GM19351 (cell line): Measurements from ENCODE around the gene NPTX1.
"Not testable (repeated sequence)": the region's sequence is repeated elsewhere in the genome, so short reads cannot be mapped to it uniquely, and the experiment has no call there.

Source experiments
- ATAC-seq: cut with Tn5 transposase; IDR thresholded peaks from one replicate; pipeline ENCODE4 v1.9.1; 2021; ENCODE audit warnings: mild to moderate bottlenecking, moderate library complexity; ENCODE audit not compliant: unreplicated experiment

Gene NPTX1, protein sequence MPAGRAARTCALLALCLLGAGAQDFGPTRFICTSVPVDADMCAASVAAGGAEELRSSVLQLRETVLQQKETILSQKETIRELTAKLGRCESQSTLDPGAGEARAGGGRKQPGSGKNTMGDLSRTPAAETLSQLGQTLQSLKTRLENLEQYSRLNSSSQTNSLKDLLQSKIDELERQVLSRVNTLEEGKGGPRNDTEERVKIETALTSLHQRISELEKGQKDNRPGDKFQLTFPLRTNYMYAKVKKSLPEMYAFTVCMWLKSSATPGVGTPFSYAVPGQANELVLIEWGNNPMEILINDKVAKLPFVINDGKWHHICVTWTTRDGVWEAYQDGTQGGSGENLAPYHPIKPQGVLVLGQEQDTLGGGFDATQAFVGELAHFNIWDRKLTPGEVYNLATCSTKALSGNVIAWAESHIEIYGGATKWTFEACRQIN

DNA sequence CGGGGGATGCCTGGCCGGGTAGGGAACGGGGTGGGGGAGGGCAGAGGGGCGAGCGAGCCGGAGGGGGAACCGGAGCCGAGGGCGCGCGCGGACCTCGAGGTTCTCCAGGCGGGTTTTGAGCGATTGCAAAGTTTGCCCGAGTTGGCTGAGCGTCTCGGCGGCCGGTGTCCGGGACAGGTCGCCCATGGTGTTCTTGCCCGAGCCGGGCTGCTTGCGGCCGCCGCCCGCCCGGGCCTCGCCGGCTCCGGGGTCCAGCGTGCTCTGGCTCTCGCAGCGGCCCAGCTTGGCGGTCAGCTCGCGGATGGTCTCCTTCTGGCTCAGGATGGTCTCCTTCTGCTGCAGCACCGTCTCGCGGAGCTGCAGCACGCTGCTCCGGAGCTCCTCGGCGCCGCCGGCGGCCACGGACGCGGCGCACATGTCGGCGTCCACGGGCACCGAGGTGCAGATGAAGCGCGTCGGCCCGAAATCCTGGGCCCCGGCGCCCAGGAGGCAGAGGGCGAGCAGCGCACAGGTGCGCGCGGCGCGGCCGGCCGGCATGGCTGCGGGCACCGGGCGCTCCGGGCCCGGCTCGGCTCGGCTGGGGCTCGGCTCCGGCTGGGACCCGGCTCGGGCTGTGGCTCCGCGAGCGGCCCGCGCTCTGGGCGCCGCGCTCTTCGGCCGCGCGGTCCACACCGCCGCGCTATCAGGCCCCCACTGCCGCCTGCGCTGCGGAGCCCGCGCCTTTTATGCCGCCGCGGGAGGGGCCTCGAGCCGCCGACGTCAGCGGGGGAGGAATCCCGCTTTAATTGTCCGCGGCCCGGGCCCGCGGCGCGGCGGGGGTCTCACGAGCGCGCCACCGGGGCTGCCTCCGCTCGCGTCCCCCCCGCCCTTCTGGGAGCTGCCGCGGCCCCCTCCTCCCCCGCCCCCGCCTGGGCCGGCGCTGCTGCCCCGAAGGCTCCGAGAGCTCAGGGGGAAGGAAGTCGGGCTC lies at the start of gene NPTX1:
Gene NPTX1, minus strand, starts transcription at position 698 of the 967 bp plus-strand sequence. Its CDS starts 161 bp downstream, at position 537.
- no peak for ATAC-seq

GRCh38 chr17:80523956-80524712 lies 47.7 kb upstream of the NPTX1 start:
- ATAC-seq = no peak

- no peak for ATAC-seq
These were observed 46.8 kb upstream of the NPTX1 start for GRCh38 chr17:80523054-80523744.

- ATAC-seq = no peak
These were observed 44.5 kb upstream of the NPTX1 start for GRCh38 chr17:80520810-80521455.

DNA sequence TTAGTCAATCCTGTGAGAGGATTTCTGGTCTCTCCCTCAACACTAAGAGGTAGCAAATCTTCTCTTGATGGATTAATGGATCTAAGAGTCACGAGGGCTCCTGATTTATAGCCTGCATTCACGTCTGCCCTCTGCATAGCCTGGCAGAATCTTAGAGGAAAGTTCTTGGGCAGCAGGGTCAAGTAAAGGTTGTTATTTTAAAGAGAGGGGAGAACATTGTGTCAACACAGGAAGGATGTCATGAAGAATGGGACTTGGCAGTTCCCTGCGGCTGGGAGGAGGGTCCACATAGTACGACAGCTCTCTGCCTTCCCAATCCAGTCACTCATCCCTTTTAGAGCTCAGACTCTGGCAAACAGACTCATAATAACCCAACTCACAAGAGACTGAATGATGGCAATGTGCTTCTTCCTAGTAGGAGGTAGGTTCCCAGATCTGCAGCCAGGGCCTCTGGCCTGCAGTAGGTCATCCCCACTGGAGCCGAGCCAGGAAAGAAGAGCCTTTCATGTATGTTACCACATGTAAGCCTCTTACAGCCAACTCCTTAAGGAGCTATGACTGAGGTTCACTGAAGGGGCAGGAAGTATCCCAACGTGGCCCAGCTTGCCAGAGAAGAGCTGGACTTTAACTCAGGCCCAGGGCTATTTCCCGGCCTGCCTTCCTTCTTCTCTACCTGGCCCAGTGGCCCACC lies 42.8 kb upstream of the NPTX1 start:
- ATAC-seq = no peak

- no peak for ATAC-seq
These were observed 42.0 kb upstream of the NPTX1 start for GRCh38 chr17:80518392-80518791.

GRCh38 chr17:80517641-80518040 lies 41.2 kb upstream of the NPTX1 start:
- no peak for ATAC-seq

DNA sequence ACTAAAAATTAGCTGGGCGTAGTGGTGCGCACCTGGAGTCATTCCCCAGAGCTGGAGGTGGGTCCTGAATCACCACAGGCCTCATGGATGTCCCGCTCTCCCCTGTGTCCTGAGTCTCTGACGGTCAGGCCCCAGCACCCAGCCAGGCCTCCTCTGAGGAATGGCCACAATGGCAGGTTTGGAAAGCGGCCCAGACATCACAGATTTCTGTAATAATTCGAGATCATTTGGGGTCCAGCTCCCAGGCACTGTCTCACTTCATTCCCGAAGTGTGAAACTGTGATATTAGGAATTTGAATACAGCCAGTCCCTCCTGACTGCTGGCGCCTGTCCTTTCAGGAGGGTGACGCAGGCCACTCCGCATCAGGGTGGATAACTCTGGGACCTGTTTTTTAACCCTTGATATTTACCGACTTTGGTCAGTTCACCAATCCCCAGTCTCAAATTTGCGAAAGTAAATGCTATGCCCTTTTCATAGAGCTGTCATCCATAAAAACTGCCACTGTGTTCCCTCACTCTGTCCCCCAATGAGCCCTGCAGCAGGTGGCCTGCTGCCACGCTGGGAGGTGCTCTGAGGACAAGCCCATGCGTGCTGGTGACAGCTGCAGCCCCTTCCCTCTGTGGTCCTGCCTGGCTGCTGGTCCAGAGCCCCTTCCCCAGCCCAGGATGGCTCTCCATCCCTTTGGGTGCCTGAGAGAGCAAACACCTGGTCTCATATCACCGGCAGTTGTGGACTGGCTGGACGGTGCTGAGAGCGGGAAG lies 39.9 kb upstream of the NPTX1 start:
- ATAC-seq = no peak

- ATAC-seq = no peak
These were observed 37.5 kb upstream of the NPTX1 start for GRCh38 chr17:80513892-80514291.

GRCh38 chr17:80513201-80513600 lies 36.8 kb upstream of the NPTX1 start:
- ATAC-seq = no peak

DNA sequence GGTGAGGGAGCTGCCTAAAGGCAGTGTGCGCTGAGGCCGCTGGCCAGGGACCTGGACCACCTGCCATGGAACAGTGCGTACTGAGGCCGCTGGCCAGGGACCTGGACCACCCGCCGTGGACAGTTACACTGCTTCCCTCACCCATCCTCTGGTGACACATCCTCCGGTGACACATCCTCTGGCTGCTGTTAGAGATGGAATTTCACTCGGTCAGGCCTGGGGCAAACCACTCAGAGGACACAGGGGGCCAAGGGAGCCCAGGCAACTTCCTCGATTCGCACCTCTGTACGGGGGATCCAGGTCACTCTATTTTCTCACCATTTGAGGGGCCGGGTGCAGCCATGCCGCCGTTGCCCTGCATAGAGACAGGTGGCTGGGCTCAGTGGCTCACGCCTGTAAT lies 35.8 kb upstream of the NPTX1 start:
- no peak for ATAC-seq

DNA sequence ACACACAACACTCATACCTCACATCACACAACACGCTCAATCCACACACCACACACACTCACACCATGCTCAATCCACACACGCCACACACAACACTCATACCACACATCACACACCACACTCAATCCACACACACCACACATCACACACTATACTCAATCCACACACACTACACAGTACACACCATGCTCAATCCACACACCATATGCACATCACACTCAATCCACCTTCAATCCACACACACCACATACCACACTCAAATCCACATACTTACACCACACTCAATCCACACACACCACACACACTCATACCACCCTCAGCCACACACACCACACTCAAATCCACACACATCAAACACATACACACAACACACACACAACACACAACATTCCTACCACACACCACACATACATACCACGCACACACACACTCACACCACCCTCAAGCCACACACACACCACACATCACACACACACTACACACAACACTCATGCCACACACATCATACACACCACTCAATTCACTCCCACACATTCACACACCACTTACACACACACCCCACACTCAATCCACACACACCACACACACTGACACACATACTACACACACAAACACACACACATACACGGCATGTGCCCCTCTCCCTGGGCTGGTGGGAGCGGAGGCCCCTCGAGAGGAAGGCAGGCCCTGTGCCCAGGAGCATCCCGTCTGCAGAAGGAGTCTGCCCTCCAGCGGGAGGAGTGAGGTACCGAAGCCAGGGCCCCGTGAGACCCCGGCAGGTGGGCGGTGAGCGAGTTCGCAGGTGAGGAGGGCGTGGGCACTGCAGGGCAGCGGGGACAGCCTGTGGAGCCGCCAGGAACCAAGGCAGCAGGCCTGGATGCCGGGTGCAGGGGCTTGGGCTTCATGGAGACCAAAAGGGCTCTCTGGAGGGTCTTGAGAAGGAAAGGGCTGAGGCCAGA lies 35.1 kb upstream of the NPTX1 start:
- no peak for ATAC-seq

DNA sequence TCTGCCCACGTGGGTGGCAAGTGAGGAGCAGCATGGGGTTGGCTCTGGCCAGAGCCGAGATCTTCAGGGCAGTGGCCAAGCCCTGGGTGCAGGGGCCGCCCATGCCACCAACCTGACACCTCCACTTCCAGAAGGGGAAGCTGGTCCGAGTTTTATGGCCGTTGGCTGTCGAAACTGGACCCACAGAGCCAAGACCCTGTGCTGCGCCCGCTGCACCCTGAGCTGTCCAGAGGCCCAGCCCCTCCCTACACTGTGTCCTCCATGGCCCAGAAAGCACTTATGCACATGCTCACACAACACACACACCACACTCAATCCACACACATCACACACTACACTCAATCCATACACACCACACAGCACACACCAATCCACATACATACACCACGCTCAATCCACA lies 34.4 kb upstream of the NPTX1 start:
- no peak for ATAC-seq

DNA sequence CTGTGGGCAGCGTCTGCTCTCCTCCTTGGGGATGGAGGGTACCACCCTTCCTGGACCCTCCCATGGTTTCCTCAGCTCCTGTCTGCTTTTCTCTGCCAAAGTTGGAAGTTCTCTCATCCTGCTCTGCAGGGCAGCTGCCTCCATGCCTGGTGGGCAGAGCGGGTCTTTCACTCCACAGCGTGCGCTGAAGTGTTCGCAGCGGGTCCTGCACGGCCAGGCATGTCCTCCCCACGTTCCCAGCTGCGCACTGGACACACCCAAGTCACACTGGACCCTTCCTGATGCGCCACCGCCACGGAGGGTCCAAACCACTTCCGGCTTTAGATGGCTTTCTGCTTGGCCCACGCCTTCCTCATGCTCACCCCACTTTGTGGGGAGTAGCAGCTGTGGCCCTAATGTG lies 33.7 kb upstream of the NPTX1 start:
- no peak for ATAC-seq

DNA sequence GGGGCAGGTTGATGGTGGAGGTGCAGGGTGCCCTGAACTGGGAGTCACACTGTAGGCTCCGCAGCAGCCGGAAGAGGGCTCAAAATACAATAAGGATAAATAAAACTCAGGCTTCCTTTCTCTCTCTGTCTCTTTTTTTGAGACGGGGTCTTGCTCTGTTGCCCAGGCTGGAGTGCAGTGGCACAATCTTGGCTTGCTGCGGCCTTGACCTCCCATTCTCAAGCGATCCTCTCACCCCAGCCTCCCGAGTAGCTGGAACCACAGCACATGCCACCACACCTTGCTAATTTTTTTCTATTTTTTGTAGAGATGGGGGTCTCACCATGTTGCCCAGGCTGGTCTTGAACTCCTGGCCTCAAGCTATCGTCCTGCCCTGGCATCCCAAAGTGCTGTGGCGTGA lies 32.9 kb upstream of the NPTX1 start:
- ATAC-seq = no peak

DNA sequence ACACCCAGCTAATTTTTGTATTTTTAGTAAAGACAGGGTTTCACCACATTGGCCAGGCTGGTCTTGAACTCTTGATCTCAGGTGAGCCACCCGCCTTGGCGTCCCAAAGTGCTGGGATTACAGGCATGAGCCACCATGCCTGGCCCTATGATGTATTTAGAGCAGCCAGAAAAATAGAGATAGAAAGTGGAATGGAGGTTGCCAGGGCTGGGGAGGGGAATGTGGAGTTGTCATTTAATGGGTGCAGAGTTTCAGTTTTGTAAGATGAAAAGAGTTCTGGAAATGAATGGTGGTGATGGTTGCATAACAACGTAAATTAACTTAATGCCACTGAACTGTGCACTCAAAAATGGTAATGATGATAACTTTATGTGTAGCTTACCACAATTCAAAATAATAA lies 31.6 kb upstream of the NPTX1 start:
- no peak for ATAC-seq

GRCh38 chr17:80507177-80507576 lies 30.8 kb upstream of the NPTX1 start:
- not testable (repeated sequence) for ATAC-seq
